RCC 7860 (cell line): ENCODE results near the gene RGPD4.
"Not testable (repeated sequence)": the region's sequence is repeated elsewhere in the genome, so short reads cannot be mapped to it uniquely, and the experiment has no call there.

Experiments
- DNase-seq: peaks from one replicate; pipeline ENCODE4 v3.0.0-alpha.2; 2015; ENCODE audit warnings: low spot score
- FAIRE-seq: peaks from 2 replicates; lab custom pipeline; 2012; peaks lifted over from hg19 to GRCh38; lab: Jason Lieb, UNC

Gene RGPD4

GRCh38 chr2:107826749-107827148 is at the start of gene RGPD4:
TSS of gene RGPD4 (plus strand) at chr2:107826892. CDS start at chr2:107827014, 122 bp downstream.
- FAIRE-seq, DNase-seq: not testable (repeated sequence)

GRCh38 chr2:107777974-107778373 is 48.7 kb upstream of the RGPD4 start:
- FAIRE-seq (no peak), DNase-seq (no peak)

GRCh38 chr2:107785756-107786155 is 40.9 kb upstream of the RGPD4 start:
- DNase-seq (no peak), FAIRE-seq (no peak)

- FAIRE-seq (no peak), DNase-seq (no peak)
Observed at GRCh38 chr2:107790837-107791236, 35.9 kb upstream of the RGPD4 start.

- DNase-seq: no peak
Observed at GRCh38 chr2:107801498-107801897, 25.2 kb upstream of the RGPD4 start.

GRCh38 chr2:107804608-107805498 is 21.8 kb upstream of the RGPD4 start:
- DNase-seq (no peak), FAIRE-seq (no peak)

More at GRCh38 chr2:107801498-107801897, 25.2 kb upstream of the RGPD4 start:
- no peak for FAIRE-seq

GRCh38 chr2:107806901-107807300 is 19.8 kb upstream of the RGPD4 start:
- DNase-seq (no peak), FAIRE-seq (no peak)

- DNase-seq: no peak
Observed at GRCh38 chr2:107807988-107808387, 18.7 kb upstream of the RGPD4 start.

GRCh38 chr2:107808959-107809358 is 17.7 kb upstream of the RGPD4 start:
- FAIRE-seq (no peak), DNase-seq (no peak)

More at GRCh38 chr2:107807988-107808387, 18.7 kb upstream of the RGPD4 start:
- FAIRE-seq: no peak

- DNase-seq (no peak), FAIRE-seq (no peak)
Observed at GRCh38 chr2:107809835-107810234, 16.9 kb upstream of the RGPD4 start.

- no peak for FAIRE-seq
Observed at GRCh38 chr2:107810734-107811133, 16.0 kb upstream of the RGPD4 start.

GRCh38 chr2:107811411-107811810 is 15.3 kb upstream of the RGPD4 start:
- DNase-seq: no peak
- no peak for FAIRE-seq

More at GRCh38 chr2:107810734-107811133, 16.0 kb upstream of the RGPD4 start:
- no peak for DNase-seq

- FAIRE-seq (no peak), DNase-seq (no peak)
Observed at GRCh38 chr2:107812006-107812405, 14.7 kb upstream of the RGPD4 start.

GRCh38 chr2:107817378-107817777 is 9.3 kb upstream of the RGPD4 start:
- FAIRE-seq (no peak), DNase-seq (no peak)

- FAIRE-seq (no peak), DNase-seq (no peak)
Observed at GRCh38 chr2:107822302-107822701, 4.4 kb upstream of the RGPD4 start.

GRCh38 chr2:107824451-107825205 is 2.1 kb upstream of the RGPD4 start:
- DNase-seq (no peak), FAIRE-seq (no peak)

GRCh38 chr2:107825206-107825563 is 1.5 kb upstream of the RGPD4 start:
- DNase-seq (no peak), FAIRE-seq (no peak)

- FAIRE-seq, DNase-seq: not testable (repeated sequence)
Observed at GRCh38 chr2:107829514-107829913, 2.8 kb downstream of the RGPD4 start.

- FAIRE-seq, DNase-seq: not testable (repeated sequence)
Observed at GRCh38 chr2:107833152-107833551, 6.5 kb downstream of the RGPD4 start.

- DNase-seq, FAIRE-seq: not testable (repeated sequence)
Observed at GRCh38 chr2:107833618-107834017, 6.9 kb downstream of the RGPD4 start.

- FAIRE-seq, DNase-seq: not testable (repeated sequence)
Observed at GRCh38 chr2:107916121-107916520, 89.4 kb downstream of the RGPD4 start.
